B cell (primary cell): ENCODE measurements around the gene TSPAN18.

Experiments used
- EZH2 ChIP-seq: IDR thresholded peaks from 2 replicates; pipeline ENCODE4 v1.6.1; 2012; ENCODE audit warnings: borderline replicate concordance, low read depth, mild to moderate bottlenecking, moderate library complexity, low read length; ENCODE audit not compliant: insufficient read depth, poor library complexity, severe bottlenecking
- TF ChIP-seq, protein P1 (sequence below): fragments of 200-600 bp; IDR thresholded peaks from one replicate; pipeline ENCODE4 v1.8.0; 2022; ENCODE audit warnings: antibody characterized with exemption, mild to moderate bottlenecking

DNA sequence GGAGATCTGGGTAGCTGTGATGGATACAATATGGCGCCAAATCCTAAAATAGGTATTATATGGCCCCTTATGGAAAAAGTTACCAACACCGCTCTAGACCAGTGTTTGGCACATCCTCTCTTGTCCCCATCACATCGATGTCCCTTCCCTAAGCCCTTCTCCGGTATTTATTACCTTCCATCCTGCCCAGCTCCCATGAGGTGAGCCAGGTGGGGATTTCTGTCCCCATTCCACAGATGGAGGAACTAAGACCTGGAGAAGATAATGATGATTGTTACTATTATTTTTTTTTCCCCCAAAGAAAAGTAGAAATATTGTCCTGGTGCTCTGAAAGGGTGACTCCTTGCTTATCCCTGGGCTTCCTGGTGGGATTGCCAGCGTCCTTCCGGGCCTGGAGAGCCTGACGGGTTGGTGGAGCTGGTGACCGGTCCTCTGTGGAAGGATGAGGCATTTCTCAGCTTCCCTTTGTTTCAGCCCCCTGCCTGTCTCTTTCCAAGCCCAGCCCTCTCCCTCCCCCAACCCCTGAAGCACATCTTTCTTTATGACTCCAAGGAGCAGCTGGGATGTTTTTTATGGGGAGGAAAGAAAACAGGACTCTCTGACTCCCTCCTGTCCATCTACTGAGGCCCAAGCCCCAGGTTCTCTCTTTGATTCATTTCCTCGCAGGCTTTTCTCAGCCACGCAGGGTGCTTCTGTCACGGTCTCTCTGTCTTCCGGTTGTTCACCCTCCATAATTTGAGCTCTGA is 158.5 kb downstream of the TSPAN18 start:
- TF ChIP-seq, protein P1, sequence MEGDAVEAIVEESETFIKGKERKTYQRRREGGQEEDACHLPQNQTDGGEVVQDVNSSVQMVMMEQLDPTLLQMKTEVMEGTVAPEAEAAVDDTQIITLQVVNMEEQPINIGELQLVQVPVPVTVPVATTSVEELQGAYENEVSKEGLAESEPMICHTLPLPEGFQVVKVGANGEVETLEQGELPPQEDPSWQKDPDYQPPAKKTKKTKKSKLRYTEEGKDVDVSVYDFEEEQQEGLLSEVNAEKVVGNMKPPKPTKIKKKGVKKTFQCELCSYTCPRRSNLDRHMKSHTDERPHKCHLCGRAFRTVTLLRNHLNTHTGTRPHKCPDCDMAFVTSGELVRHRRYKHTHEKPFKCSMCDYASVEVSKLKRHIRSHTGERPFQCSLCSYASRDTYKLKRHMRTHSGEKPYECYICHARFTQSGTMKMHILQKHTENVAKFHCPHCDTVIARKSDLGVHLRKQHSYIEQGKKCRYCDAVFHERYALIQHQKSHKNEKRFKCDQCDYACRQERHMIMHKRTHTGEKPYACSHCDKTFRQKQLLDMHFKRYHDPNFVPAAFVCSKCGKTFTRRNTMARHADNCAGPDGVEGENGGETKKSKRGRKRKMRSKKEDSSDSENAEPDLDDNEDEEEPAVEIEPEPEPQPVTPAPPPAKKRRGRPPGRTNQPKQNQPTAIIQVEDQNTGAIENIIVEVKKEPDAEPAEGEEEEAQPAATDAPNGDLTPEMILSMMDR, result no peak
- TF ChIP-seq EZH2, result no peak
